Left ventricle myocardium superior (tissue), 1 donor: ENCODE measurements around the gene TMIE. TPM values are rescaled to one million over a fixed set of nuclear protein-coding genes. Genes with fewer than 3 reads are reported as not detected.
A peak's percentile ranks its signal among the peaks of the same experiment; 100 is the strongest.
"Not testable (repeated sequence)": the region's sequence is repeated elsewhere in the genome, so short reads cannot be mapped to it uniquely, and the experiment has no call there.

Source experiments
- ATAC-seq: fragments of 200-7000 bp; cut with Tn5 transposase; one replicate; pipeline ENCODE4 v1.9.1; 2020; ENCODE audit warnings: mild to moderate bottlenecking, moderate library complexity
- DNase-seq: peaks from one replicate; pipeline ENCODE4 v3.0.0-alpha.2; 2020
- intact Hi-C: fragments of 100-400 bp; cut with micrococcal nuclease; formaldehyde crosslinking; loops from one replicate; pipeline ENCODE4 v1.11.0; 2022
- total RNA-seq: library from RNA; stranded (reverse); fragmentation: NEBNext Ultra II Directional; extraction: Animal tissue kit (Norgen Biotek cat#: 25700); gene quantifications from one replicate; pipeline ENCODE4 v1.2.1, GENCODE V29; 2021
- donor health status: DM: no; HTN: yes; CAD: no; lungs with severe emphysema.

TMIE gene
- total RNA-seq, 1 donor from 2014 or later, result 0.74 TPM

DNA sequence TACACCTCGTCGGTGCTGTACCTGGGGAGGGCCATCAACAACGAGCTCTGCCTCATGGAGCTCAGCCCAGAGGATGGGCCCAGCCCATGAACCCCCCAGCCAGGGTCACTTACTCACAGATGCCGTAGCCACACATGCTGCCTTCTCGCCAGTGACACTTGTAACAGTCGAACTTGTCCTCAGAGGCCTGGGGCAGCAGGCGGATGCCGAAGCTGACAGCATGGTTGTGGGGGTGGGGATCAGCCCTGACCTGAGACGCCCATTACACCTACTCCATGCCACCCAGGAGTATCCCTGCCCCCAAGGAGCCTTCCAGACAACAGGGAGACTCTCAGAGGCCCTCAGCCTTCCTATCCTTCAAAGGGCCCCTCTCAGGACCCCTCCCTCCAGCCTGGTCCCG is 19.8 kb upstream of the TMIE start:
- intact Hi-C loops, result no loop called here
- ATAC-seq (no peak), DNase-seq (no peak)

DNA sequence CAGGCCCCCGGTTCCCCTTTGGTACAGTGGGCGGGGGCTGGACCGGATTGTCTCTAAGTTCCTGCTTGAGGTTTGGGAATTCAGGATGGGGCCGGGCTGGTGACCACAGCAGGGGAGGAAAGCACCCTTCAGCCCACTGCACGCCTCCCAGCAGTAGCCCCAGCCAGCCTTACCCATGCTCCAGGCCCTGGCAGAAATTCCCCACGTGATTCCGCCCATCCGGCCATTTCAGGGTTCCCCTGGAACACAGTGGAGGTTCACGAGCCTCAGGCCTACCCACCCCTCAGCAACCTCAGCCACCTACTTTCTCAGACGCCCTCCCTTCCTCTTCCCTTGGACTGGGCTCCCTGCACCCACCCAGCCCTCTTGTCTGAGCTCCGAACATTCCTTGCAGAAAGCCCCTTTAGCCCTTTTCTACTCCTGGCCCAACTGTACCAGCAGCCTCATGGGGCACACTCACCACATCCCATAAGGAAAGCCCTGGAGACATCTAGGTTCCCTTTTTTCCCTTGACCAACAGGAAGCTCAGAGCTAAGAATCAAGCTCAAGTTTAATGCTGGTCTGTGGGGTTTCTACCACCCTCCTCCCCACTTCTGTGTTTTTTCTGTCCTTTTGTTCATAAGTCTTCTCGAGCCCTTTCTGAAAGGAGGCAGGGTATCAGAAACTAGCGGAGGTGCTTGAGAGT is 19.2 kb upstream of the TMIE start:
- intact Hi-C loops, result no loop called here
- DNase-seq (no peak), ATAC-seq (no peak)

DNA sequence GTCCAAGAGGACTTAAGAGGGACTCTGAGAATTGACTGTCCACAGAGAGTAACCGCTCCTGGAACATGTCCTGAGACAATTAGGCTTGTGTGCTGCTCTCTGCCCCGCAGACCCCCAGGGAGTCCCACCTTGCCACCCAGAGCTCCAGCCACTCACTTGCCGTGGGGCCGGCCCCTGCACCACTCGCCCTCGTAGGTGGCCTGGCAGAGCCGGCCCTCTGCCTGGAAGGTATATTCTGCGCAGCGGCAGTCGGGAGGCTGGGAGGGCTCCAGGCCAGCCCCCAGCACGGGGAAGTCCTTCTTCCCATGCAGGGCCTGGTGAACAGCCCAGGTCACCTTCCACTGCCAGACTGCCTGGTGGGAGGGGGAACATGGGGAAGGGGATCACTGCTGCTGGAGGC is 18.2 kb upstream of the TMIE start:
- no peak for DNase-seq
- intact Hi-C loops, result no loop called here
- ATAC-seq, result no peak

DNA sequence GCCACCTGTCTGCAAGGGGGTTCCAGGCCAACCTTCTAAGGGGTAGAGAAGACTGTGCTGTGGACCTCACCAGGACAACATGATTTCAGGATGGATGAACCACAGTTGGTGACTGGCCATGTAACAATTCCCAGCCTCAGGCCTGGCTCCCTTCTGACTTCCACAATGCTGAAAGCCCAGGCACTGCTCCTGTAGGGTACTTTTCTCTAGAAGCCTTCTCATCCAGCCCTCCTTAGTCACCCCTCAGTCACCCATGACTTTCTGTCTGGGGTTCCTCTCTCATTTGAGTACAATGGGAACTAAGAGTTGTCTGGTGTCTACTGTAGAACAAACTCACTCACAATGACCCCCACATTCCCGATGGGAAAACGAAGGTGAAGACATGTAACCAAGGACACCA is 16.3 kb upstream of the TMIE start:
- DNase-seq (no peak), ATAC-seq (no peak)
- intact Hi-C loops, result no loop called here

DNA sequence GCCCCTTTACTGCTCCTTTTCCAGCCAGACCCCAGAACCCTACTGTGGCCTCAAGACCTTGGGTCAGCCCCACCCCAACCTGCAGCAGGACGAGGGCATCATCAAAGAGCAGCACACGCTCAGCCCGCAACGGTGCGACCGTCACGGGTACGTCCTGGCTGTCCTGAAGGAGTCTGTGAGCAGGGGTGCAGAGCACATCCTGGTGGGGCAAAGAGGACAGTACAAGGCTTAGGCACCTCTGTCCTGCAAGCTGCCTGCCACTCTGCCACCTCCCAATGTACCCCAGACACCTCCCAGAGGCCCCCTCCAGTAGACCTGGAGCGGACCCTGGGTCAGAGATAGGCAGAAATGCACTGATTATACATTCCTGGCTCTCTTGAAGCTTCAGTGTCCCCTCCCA is 15.7 kb upstream of the TMIE start:
- intact Hi-C loops, result no loop called here
- DNase-seq, result no peak
- ATAC-seq, result no peak

DNA sequence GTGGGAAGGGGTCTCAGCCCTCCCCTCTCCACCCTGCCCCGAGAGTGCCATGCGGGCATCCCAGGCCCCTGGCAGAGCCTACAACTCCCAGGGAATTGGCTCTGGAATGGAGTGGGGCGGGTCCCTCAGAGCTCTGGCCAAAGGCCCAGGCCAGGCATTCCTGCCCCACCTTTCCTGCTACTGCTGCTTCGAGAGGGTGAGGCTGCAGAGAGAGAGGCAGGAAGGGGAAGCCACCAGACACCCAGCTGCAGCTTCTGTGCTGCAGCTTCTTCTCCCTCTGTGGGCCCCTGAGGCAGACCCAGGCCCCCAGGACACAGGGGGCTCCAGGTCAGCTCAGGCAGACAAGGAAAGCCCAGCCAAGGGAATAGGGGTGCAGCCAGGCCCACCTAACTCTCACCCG is 10.4 kb upstream of the TMIE start:
- intact Hi-C loops, result no loop called here
- ATAC-seq (peak; percentile 54), DNase-seq (peak; percentile 81)

DNA sequence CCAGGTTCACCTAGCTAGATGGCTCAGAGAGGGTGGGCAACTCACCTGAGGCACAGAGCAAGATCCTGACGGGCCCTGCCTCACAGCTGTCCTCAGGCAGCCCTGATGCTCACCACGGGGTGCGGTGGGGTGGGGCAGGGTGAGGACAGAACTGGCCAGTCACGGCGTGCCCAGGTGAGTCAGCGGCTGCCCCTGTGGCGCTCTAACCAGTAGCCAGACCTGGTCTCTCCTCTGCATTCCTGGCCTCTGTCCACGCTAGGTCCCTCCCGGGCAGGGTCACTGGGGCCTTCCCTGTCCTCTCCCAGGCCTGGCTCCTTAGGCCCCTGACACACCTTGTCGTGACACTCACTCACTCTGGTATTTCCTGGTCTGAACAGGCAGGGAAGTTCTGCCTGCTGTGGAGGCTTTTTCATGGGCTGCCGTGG is 8.6 kb upstream of the TMIE start:
- DNase-seq, result peak; percentile 51
- no peak for ATAC-seq
- intact Hi-C loops, result no loop called here

DNA sequence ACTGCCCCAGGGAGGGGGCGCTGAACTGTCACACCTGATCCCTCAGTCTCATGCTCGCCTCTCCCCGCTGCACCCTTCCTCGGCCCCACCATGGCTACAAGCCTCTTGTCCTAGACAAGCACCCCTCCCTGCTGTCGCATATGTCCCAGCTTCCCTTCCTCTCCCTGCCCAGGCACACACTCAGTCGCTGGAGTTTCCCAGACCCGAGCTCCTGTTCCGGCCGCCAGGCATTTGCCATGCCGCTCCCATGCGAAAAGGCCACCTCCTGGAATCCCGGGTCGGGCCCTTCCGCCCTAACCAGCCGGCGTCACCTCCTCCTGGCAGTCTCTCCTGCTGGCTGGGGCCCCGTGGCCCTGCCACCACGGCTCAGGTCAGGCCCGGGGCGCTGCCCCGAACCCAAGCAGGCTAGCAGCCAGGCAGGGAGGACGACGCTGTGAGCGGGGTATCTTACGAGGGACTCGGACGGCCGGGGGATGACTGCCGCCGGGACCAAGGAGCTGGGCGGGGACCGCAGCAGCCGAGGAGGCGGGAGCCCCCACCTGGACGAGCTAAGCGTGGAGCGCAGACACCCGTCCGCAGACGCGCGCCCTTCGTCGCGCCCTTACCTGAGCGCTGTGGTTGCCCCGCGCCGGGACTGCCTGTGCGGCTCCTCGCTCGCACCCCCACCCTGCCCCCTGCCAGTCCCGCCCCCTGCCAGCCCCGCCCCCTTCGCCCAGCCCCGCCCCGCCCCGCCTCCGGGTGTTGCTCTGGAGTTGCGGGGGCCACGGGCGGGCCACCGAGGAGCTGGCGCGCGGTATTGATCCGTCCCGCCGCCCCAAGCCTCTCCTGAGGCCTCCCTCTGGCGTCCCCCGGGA is 7.9 kb upstream of the TMIE start, which contains the start of gene ALS2CL:
ALS2CL (minus strand) TSS at position 642 of the 854 bp plus-strand sequence. CDS start 4,239 bp downstream, outside the sequence.
- ATAC-seq (peak; percentile 72), DNase-seq (peak; percentile 81)
- intact Hi-C loops, result no loop called here

DNA sequence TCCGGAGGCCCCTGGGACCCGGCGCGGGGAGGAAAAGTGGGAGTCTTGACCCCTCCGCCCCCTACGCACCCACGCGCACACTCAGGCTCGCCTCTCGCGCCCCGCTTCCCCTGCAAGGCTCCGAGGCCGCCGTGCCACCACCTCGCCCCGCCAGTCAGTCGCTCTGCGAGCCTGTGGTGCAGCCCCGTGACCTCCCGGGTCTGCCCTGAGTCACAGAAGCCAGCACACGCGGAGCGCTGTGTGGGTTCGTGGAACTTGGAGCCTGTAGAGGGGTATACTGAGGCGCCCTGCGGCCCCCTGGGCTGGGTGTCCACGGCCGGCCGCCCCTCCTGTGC is 7.3 kb upstream of the TMIE start:
- DNase-seq (no peak), ATAC-seq (peak; percentile 10)
- intact Hi-C loops, result no loop called here

DNA sequence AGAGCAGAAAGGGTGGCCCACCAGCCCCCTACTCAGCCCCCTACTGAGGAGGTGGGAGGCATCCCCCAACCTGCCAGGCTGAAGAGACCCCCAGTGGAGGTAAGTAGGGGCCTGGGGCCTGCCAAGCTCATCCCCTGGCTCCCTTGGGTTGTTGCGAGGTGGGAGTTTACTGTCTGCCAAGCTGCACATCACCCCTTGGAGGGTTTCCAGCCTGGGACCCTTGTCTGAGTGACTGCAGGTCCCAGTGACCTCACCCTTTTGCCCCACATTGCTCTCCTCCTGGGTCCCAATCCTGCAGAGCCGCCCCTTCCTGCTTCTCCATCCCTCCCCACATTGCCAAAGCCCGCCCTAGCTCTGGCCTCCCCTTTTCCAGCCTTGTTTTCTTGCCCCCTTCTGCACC is 6.7 kb upstream of the TMIE start:
- ATAC-seq (no peak), DNase-seq (no peak)
- intact Hi-C loops, result no loop called here

DNA sequence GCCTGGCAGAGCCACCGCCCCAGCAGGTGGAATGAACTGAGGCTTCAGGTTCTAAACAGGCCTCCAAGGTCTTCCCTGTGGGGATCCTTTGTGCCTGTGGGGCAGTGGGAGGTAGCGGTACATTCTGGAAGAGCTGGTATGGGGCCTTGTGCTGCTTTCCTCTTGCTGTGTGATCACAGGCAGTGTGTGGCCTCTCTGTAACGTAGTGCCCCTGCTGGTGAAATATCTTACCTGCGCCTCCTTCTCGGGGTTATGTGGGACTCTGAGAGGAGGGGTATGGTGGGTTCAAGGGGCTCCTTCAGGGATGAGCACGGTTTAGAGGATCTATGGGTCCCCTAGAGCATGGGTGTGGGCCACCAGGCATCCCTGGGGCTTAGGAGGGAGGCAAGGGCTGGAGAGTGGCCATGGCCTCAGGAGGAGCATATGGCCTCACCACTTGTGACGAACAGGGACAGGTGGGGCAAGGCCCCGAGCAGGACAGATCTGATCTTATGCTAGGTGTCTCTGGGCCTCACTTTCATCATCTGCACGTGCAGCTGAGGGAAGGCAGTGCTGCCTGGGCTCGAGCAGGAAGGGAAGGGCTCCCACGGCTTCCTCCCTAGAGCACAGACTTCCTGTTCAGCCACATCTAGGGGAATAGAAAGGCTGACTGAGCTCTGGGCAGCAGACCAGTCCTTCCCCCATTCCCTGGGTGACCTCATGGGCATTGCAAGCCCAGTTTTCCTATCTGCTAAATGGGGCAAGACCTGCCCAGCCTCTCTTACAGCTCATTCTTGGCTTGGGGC is 5.8 kb upstream of the TMIE start:
- peak; percentile 21 for ATAC-seq
- peak; percentile 69 for DNase-seq
- intact Hi-C loops, result no loop called here

DNA sequence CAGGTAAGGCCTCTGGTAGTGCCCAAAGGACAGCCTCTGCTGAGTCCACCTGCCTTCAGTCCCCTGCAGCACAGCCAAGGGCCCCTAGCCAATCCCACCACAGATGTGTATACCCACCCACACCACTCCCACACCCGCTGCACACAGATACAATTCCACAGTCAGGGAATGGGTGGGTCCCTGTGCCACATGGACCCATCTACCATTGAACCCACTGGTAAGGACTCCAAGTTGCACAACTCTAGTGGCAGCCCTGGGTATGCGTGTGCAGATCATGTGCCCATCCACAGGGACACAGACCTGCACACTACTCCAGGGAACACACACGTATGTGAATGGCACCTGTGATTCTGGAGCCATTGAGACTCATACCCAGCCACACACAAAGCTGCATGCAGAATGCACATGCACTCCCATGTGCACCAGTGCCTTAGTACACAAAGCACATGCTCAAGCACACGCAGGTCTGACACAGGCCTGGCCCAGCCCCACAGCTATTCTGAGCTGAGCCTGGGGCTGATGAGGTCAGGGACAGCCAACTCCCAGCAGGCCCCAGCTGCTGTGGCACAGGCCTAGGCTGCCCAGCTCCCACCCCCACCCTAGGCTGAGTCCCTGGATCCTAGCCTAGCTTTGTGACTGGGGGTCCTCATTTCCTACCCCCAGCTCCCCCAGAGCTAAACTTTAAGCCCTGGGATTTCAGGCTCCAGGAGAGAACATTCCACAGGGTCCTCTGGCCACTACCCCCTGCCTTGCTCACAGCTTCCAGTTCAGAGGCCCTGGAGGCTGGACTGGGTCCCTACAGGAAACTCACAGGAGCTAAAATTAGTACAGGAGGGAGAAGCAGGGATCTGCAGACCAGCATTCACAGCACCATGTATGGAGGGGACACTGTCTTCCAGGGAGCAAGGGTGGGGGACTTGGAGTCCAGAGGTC is 5.0 kb upstream of the TMIE start:
- DNase-seq (peak; percentile 86), ATAC-seq (peak; percentile 70)
- intact Hi-C loops, result no loop called here

DNA sequence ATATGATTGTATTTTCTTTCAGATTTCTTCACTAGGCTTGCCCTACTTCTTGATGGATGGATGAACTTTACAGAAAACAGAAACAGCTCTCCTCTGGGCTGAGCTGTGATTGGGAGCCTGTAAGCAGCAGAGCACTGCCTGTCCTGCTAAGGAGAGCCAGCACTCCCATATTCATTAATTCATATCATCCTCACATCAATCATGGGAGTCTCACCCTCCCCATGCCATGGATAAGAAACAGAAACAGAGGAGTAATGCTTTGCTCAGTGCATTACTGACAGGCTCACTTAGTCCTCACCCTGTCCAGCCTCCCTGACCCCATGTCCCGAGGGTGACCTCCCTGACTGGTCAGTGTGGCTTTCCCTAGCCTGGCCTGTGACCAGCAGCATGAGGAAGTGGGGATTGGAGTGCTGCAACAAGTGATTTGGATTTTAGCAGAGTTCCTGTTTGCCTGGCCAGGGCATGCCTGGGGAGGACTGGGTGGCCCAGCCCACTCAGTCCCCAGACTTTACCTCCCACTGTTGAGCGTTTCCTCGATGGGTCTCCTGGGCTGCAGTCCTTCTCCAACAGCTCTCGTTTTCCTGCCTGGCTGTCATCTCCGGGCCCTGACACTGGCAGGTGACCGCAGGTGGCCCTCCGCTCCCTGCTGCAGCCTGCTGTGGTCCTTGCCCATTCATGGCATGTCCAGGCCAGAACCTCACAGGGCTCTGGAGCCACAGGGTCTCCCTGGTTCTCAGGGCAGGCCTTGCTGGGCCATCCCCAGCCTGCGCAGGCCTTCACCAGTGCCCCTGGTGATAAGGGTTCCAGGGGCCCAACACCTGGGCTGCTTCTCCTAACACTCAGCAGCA is 1.3 kb upstream of the TMIE start:
- DNase-seq (peak; percentile 75), ATAC-seq (peak; percentile 6)
- intact Hi-C loops, result no loop called here

DNA sequence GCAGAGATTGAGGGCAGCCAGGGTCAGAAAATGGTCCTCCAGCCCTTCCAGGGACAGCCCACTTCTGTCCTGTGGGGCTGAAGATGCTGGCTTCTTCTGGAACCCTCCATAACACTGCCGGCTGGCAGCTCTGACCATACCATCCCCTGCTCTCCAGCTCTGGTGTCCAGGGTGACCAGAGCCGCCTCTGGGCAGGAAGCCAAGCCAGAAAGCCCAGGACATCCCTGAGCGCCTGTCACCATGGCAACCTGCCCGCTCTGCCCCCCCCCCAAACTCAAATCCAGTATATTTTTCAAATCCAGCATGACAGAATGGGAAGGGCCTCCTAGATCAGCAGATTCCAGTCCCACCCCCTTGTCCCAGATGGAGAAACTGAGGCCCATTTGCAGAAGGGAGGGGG is 420 bp upstream of the TMIE start:
- ATAC-seq, result no peak
- intact Hi-C loops, result no loop called here
- DNase-seq, result peak; percentile 61

DNA sequence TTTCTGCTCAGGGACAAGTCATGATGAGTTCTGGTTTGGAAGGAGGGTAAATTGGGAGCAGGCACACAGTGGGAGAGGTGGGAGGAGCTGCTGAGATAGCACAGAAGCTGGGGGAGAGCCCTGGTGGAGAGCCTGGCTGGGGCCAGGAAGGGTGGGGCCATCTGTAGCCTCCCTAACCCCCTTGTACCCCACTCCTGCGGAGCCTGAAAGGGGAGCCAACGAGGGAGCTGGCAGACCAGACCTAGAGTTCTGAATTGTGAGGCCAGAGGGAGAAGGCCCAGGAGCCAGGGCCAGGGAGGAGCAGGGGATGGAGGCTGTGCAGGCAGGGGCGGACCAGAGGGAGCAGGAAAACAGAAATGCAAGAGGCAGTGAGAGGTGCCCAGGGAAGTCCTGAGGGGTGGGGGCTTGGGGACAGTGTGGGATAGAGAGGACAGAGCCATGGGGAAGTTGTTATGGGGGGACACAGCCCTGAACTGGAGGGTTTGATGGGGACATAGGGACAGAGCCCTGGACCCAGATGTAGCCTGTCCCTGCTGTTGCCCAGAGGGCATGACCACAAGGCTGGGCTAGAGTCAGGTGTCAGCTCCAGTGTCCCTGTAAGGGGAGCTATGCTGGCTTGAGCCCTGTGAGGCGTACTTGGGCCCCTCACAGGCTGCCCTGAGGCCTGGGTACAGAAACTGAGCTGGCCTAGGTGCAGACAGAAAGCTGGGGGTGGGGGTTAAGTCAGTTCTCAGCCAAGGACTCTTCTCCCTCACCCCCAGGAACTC is 1.2 kb downstream of the TMIE start:
- DNase-seq (peak; percentile 21), ATAC-seq (no peak)
- intact Hi-C loops, result no loop called here

DNA sequence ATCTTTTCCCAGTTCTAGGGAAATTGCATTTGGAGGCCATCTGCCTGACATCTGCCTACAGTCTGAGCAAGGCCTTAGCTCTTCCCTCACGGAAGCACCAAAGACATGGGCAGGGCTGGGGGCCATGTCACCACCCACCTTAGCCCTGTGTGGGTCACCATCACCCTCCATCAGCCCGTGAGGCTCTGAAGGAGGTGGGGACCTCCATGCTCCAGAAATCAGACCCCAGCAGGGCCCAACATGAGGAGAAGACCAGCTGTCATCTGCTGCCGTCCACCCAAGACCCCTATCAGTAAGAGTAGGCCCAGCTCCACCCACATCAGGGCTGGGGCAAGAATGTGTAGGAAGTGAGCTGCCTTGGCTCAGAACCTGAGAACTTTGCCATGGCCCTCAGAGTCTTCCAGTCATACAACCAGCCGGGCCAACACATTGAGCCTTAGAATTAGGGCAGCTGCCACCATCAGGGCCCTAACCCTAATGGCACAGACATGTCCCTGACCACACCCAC is 1.9 kb downstream of the TMIE start:
- intact Hi-C loops, result no loop called here
- ATAC-seq, result no peak
- peak; percentile 11 for DNase-seq

DNA sequence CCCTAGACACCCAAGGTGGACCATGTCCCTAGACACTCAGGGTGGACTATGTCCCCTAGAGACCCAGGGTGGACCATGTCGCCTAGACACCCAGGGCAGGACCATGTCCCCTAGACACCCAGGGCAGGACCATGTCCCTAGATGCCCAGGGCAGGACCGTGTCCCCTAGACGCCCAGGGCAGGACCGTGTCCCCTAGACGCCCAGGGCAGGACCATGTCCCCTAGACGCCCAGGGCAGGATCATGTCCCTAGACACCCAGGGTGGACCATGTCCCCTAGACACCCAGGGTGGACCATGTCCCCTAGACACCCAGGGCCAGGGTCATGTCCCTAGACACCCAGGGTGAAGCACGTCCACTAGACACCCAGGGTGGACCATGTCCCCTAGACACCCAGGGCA is 3.2 kb downstream of the TMIE start:
- DNase-seq, intact Hi-C loops, ATAC-seq: not testable (repeated sequence)
